Suprapubic skin (tissue), 4 donors: ENCODE measurements around the gene ANKRD33. TPM values are rescaled to one million over a fixed set of nuclear protein-coding genes. Genes with fewer than 3 reads are reported as not detected.

ENCODE experiments used
- DNase-seq, 2 donors: peaks; one replicate each; pipeline ENCODE4 v3.0.0-alpha.2; 2019; ENCODE audit warnings: low spot score in 2 of 2
- H3K27ac ChIP-seq: fragments of 200-600 bp; sonication (generic); one replicate; pipeline ENCODE4 v1.5.1; 2019
- H3K27me3 ChIP-seq: fragments of 200-600 bp; sonication (generic); one replicate; pipeline ENCODE4 v1.5.1; 2019
- H3K36me3 ChIP-seq: fragments of 200-600 bp; sonication (generic); one replicate; pipeline ENCODE4 v1.5.1; 2019
- H3K4me1 ChIP-seq: fragments of 200-600 bp; sonication (generic); one replicate; pipeline ENCODE4 v1.5.1; 2019
- H3K4me3 ChIP-seq: fragments of 200-600 bp; sonication (generic); one replicate; pipeline ENCODE4 v1.5.1; 2019; ENCODE audit warnings: mild to moderate bottlenecking
- H3K9me3 ChIP-seq: fragments of 200-600 bp; sonication (generic); one replicate; pipeline ENCODE4 v1.5.1; 2019
- CTCF ChIP-seq, 2 donors: fragments of 200-600 bp in 1 of 2; fragments of 450-650 bp in 1 of 2; sonication (generic) in 1 of 2; IDR thresholded peaks; one replicate each; pipeline ENCODE4 v1.5.1; 2016 to 2019; ENCODE audit warnings: antibody characterized with exemption in 2 of 2, mild to moderate bottlenecking in 1 of 2, moderate library complexity in 1 of 2
- EP300 ChIP-seq: sonication (generic); formaldehyde crosslinking; IDR thresholded peaks from one replicate; pipeline ENCODE4 v1.6.1; 2017; ENCODE audit warnings: antibody characterized with exemption
- POLR2A ChIP-seq, 2 donors: fragments of 450-650 bp; IDR thresholded peaks; one replicate each; pipeline ENCODE4 v1.6.1; 2017; ENCODE audit warnings: antibody characterized with exemption in 2 of 2, mild to moderate bottlenecking in 2 of 2, moderate library complexity in 2 of 2
- POLR2AphosphoS5 ChIP-seq, 3 donors: sonication (generic); formaldehyde crosslinking; IDR thresholded peaks; one replicate each; pipeline ENCODE4 v1.6.1; 2017; ENCODE audit warnings: antibody characterized with exemption in 3 of 3
- WGBS: methylation state at CpG from one replicate; pipeline ENCODE4 v1.1.5; 2018; 5-methylcytosine and 5-hydroxymethylcytosine counted together
- total RNA-seq, 4 donors: library from RNA; depleted of rRNA; stranded (reverse); fragments of >200 nt; gene quantifications; one replicate each; pipeline ENCODE4 v1.1.0, GENCODE V29; 2016

The ANKRD33 gene
- total RNA-seq, 4 donors from 2014 or later = not detected

GRCh38 chr12:51922762-51923505 is 35.0 kb downstream of the ANKRD33 start:
- H3K36me3 ChIP-seq = peaks cover 13% of the 10 kb centered on the region
- H3K4me1 ChIP-seq = peaks cover 37% of the 10 kb centered on the region
- peak overlapping the region; percentile 19 for H3K4me3 ChIP-seq
- DNase-seq = peak in 1 of 2 donors; percentile 81
- H3K27me3 ChIP-seq = no peaks in the 10 kb centered on the region
- H3K9me3 ChIP-seq = no peaks in the 10 kb centered on the region
- TF ChIP-seq CTCF (IDR thresholded peaks at IDR 0.05) (no peak), POLR2AphosphoS5 (IDR thresholded peaks at IDR 0.05) (peak in 2 of 3 donors; percentile 68 to 72)
- 41% methylated on average over 13 of the region's 16 CpGs for WGBS
- H3K27ac ChIP-seq = peak overlapping the region; percentile 59

GRCh38 chr12:51923506-51924365 is 35.8 kb downstream of the ANKRD33 start:
- H3K27me3 ChIP-seq = no peaks in the 10 kb centered on the region
- TF ChIP-seq POLR2AphosphoS5 (IDR thresholded peaks at IDR 0.05) (no peak), CTCF (IDR thresholded peaks at IDR 0.05) (peak; percentile 60 to 92), POLR2A (IDR thresholded peaks at IDR 0.05) (no peak), EP300 (no peak)
- H3K9me3 ChIP-seq = no peaks in the 10 kb centered on the region
- H3K4me3 ChIP-seq = peak overlapping the region; percentile 19
- no peak overlapping the region for H3K27ac ChIP-seq
- peaks cover 37% of the 10 kb centered on the region for H3K4me1 ChIP-seq
- 46% methylated on average over 16 of the region's 31 CpGs for WGBS
- peaks cover 11% of the 10 kb centered on the region for H3K36me3 ChIP-seq
- peak; percentile 82 to 89 for DNase-seq

GRCh38 chr12:51924551-51925319 is 36.8 kb downstream of the ANKRD33 start:
- DNase-seq = peak in 1 of 2 donors; percentile 56
- 73% methylated on average over 4 of the region's 5 CpGs for WGBS
- Histone ChIP-seq H3K4me3 (no peak overlapping the region), H3K4me1 (peaks cover 37% of the 10 kb centered on the region), H3K27ac (no peak overlapping the region), H3K27me3 (no peaks in the 10 kb centered on the region), H3K36me3 (peaks cover 5% of the 10 kb centered on the region), H3K9me3 (no peaks in the 10 kb centered on the region)
- no peak for TF ChIP-seq POLR2A (IDR thresholded peaks at IDR 0.05)
- no peak for TF ChIP-seq POLR2AphosphoS5 (IDR thresholded peaks at IDR 0.05)
- TF ChIP-seq EP300 = no peak
- no peak for TF ChIP-seq CTCF (IDR thresholded peaks at IDR 0.05)

- peaks cover 37% of the 10 kb centered on the region for H3K4me1 ChIP-seq
- no peaks in the 10 kb centered on the region for H3K9me3 ChIP-seq
- H3K27ac ChIP-seq = no peak overlapping the region
- H3K27me3 ChIP-seq = no peaks in the 10 kb centered on the region
- no peaks in the 10 kb centered on the region for H3K36me3 ChIP-seq
- DNase-seq = peak in 1 of 2 donors; percentile 49
- no peak overlapping the region for H3K4me3 ChIP-seq
- WGBS = 95% methylated on average over 3 of the region's 3 CpGs
- TF ChIP-seq CTCF (IDR thresholded peaks at IDR 0.05) (no peak), POLR2AphosphoS5 (IDR thresholded peaks at IDR 0.05) (no peak), POLR2A (IDR thresholded peaks at IDR 0.05) (no peak), EP300 (no peak)
Measured at GRCh38 chr12:51925346-51926063, 37.6 kb downstream of the ANKRD33 start.
